ENCODE measurements around the gene VKORC1L1.
A peak's percentile ranks its signal among the peaks of the same experiment; 100 is the strongest.
"Not testable (repeated sequence)": the region's sequence is repeated elsewhere in the genome, so short reads cannot be mapped to it uniquely, and the experiment has no call there.

VKORC1L1 gene

GRCh38 chr7:65846008-65846570, 26.8 kb upstream of the VKORC1L1 start:
- TF ChIP-seq CTCF (IDR thresholded peaks at IDR 0.05; ENCODE audit: control extremely low read depth, extremely low read depth, low read depth, missing control alignments) = no peak
- no peak for DNase-seq (ENCODE audit: extremely low spot score)
- ChIA-PET CTCF (interaction anchor here (1.5 kb wide), 1 partner anchor 9 kb away, joined by 6 read pairs; no protein-coding TSS in a partner anchor), POLR2A (no interaction called here)

DNA sequence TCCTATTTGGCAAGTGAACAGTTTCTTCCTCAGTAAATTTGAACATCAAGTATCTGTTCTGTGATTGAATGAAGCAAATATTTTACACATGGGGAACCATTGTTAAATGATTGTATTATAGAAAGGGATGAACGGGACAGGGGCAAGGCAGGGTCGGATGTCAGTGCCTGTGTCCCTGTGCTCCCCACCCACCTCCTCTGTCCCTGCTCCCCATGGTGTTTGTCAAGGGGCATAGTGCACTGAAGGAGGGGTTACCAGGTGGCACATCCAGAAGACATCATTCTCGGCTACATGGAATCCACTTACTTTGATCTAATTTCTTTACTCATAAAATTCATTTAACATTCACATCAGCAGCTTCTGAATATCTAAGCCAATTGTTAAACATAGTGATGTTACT, 19.4 kb upstream of the VKORC1L1 start:
- POLR2A ChIA-PET; DNase-seq (ENCODE audit: extremely low spot score): not testable (repeated sequence)
- CTCF ChIA-PET = interaction anchor here (3.4 kb wide), 1 partner anchor 13 kb away, joined by 10 read pairs; no protein-coding TSS in a partner anchor

- CTCF ChIA-PET = interaction anchor here (3.4 kb wide), 1 partner anchor 14 kb away, joined by 10 read pairs; no protein-coding TSS in a partner anchor
- POLR2A ChIA-PET; DNase-seq (ENCODE audit: extremely low spot score): not testable (repeated sequence)
Measured at GRCh38 chr7:65853892-65854291, 19.0 kb upstream of the VKORC1L1 start.

GRCh38 chr7:65857321-65857894, 15.5 kb upstream of the VKORC1L1 start:
- CTCF ChIA-PET = interaction anchor here (1.4 kb wide), 1 partner anchor 17 kb away, joined by 4 read pairs; no protein-coding TSS in a partner anchor
- DNase-seq (ENCODE audit: extremely low spot score); POLR2A ChIA-PET: not testable (repeated sequence)

DNA sequence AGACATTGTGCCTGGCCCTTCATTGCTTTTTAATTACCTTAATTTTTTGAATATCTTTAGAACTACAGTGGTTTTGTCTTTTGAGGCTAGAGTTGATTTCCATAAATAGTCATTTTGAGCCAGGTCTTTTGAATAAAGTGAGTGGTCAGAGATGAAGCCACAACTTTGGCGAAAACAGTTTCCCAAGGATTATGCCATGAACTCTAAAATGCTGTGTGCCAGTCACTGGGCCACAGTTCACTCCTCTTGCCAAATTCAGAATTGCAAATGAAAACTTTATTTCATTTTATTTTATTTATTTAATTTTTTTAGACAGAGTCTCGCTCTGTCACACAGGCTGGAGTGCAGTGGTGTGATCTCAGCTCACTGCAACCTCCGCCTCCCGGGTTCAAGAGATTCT, 14.2 kb upstream of the VKORC1L1 start:
- CTCF ChIA-PET, POLR2A ChIA-PET: not testable (repeated sequence)

DNA sequence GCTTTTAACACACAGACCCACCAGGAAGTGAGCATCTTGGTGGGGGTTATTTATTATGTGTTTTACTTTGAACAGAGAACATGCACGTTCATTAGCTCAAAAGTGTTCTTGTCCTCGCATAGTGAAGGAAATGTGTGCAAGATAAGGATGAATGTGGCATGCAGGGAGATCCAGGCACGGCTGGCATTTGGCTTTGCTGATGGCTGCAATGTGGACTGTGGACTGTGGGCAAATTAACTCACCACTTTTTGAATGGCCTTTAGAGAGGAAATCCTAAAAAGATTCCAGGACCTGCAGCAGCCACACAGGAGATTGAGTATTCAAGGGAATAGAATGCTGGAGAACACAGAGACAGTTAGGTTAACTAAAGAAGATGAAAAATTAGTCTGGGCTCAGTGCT, 6.6 kb upstream of the VKORC1L1 start:
- POLR2A ChIA-PET = interaction anchor here (0.6 kb wide), 1 partner anchor 164 kb away, joined by 7 read pairs; no protein-coding TSS in a partner anchor
- DNase-seq (ENCODE audit: extremely low spot score); CTCF ChIA-PET: not testable (repeated sequence)

More for the DNA sequence above, 14.2 kb upstream of the VKORC1L1 start:
- DNase-seq (ENCODE audit: extremely low spot score) = not testable (repeated sequence)

DNA sequence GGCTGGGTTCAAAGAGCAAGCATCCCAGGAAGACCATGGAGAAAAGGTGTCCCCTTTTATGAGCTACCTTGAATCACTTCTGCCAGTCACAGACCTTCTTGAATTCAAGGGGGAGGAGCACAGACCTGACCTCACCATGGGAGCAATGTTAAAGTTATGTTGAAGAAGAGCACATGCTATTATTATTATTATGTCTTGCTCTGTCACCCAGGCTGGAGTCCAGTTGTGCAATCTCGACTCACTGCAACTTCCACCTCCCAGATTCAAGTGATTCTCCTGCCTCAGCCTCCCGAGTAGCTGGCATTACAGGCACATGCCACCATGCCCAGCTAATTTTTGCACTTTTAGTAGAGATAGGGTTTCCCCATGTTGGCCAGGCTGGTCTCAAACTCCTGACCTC, 5.2 kb upstream of the VKORC1L1 start:
- DNase-seq (ENCODE audit: extremely low spot score); POLR2A ChIA-PET: not testable (repeated sequence)

GRCh38 chr7:65869312-65869711, 3.6 kb upstream of the VKORC1L1 start:
- DNase-seq (ENCODE audit: extremely low spot score); POLR2A ChIA-PET; CTCF ChIA-PET: not testable (repeated sequence)

More for the DNA sequence above, 5.2 kb upstream of the VKORC1L1 start:
- CTCF ChIA-PET = not testable (repeated sequence)

DNA sequence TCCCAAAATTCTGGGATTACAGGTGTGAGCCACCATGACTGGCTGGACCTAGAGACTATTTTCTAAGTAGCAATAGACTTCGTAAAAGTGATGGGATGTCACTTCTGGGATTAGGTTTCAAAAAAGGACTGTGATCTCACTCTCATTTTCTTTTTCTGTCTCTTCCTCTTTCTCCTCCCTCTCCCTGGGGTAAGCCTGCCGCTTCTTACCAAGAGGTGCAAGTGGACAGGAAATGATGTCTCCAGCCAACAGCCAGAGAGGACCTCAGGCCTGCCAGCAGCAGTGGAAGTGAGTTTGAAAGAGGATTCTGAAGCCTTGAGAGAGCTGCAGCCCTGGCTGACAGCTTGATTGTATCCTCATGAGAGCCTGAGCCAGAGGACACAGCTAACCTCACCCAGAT, 1.4 kb upstream of the VKORC1L1 start:
- DNase-seq (ENCODE audit: extremely low spot score); POLR2A ChIA-PET; CTCF ChIA-PET: not testable (repeated sequence)

GRCh38 chr7:65873582-65874193, 814 bp downstream of the VKORC1L1 start:
- DNase-seq (ENCODE audit: extremely low spot score) = peak; percentile 18
- POLR2A ChIA-PET, CTCF ChIA-PET: not testable (repeated sequence)

GRCh38 chr7:65875715-65876114, 2.8 kb downstream of the VKORC1L1 start:
- DNase-seq (ENCODE audit: extremely low spot score); CTCF ChIA-PET; POLR2A ChIA-PET: not testable (repeated sequence)

DNA sequence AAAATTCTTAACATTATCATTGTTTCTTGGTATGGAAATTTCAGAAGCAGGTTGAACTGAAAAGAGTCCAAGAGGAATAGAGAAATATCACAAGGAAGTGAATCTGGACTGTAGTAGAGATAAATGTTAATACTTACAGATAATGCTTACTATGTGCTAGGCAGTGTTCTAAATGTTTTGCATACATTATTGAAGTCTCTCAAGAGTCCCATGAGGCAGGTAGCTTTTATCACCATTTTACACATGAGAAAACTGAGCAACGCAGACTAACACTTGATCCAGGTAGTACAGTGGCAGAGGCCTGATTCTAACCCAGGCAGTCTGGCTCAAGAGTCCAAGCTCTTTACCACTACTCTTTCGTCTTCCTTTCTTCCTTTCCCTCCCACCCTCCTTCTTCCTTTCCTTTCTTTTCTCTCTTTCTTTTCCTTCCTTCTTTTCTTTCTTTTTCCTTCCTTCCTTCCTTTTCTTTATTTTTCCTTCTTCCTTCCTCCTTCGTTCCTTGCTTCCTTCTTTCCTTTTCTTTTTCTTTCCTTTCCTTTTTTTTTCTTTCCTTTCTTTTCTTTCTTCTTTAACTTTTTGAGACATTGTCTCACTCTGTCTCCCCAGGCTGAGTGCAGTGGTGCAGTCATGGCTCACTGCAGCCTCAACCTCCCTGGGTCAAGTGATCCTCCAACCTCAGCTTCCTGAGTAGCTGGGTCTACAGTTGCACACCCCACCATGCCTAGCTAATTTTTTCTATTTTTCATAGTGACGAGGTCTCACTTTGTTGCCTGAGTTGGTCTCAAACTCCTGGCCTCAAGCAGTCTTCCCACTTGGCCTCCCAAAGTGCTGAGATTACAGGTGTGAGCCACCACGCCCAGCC, 6.6 kb downstream of the VKORC1L1 start:
- DNase-seq (ENCODE audit: extremely low spot score); CTCF ChIA-PET; POLR2A ChIA-PET: not testable (repeated sequence)

- CTCF ChIA-PET, POLR2A ChIA-PET: not testable (repeated sequence)
Measured at GRCh38 chr7:65880242-65880641, 7.4 kb downstream of the VKORC1L1 start.

GRCh38 chr7:65884983-65885382, 12.1 kb downstream of the VKORC1L1 start:
- DNase-seq (ENCODE audit: extremely low spot score); POLR2A ChIA-PET; CTCF ChIA-PET: not testable (repeated sequence)

More at GRCh38 chr7:65880242-65880641, 7.4 kb downstream of the VKORC1L1 start:
- not testable (repeated sequence) for DNase-seq (ENCODE audit: extremely low spot score)

DNA sequence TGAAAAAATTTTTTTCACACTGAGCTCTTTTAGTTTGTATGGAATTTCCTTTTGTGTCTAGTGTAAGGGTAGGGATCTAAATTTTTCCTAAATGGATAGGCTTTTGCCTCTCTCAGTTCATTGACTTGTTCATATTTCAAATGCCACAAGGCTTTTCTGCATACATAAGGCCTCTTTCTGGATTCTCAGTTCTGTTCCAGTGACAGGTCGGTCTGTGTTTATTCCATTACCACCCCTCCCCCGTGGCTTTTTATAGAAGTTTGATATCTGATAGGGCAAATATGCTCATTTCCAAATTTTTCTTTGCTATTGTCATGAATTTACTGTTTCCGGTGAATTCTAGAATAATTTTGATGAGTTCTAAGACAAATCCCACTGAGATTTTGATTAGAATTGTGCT, 12.7 kb downstream of the VKORC1L1 start:
- CTCF ChIA-PET; DNase-seq (ENCODE audit: extremely low spot score); POLR2A ChIA-PET: not testable (repeated sequence)

DNA sequence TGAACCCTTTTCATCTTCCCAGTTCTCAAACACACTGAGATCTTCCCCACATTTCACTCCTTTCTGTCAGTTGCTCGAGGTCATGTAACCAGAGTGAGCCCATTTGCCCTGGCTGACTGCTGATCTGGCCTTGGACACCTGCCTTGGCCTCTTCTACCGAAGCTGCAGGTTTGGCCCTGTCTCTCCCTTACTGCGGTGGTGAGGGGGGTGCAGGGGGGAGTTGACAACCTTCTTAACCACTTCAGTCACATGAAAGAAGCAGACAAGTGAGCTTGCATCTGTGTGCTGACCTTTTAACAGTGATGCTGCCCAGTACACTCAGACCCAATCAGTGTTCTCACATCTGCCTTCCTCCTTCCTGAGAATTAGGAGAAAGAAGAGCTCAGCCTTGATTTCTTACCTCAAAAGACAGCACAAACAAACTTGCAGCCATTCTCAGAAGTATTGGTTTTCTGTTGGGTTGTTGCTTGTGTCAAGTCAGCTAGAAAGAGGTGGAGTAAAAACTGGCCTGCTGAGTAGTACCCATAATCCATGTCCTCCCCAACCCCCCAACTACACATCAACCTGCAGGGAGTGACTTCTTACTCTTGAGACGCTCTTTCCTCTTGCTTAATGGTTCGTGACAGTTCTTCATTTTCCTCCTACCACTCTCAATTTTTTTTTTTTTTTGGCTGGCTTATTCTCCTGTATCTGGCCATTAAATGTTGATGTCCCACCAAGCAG, 15.7 kb downstream of the VKORC1L1 start:
- DNase-seq (ENCODE audit: extremely low spot score); POLR2A ChIA-PET; CTCF ChIA-PET: not testable (repeated sequence)
